Ovary (tissue), 3 donors: ENCODE measurements around the gene TAX1BP3.

Experiments used
- EP300 ChIP-seq: sonication (generic); formaldehyde crosslinking; IDR thresholded peaks from one replicate; pipeline ENCODE4 v1.6.1; 2017; ENCODE audit warnings: antibody characterized with exemption
- POLR2A ChIP-seq: fragments of 450-650 bp; IDR thresholded peaks from one replicate; pipeline ENCODE4 v1.6.1; 2017; ENCODE audit warnings: antibody characterized with exemption, mild to moderate bottlenecking, moderate library complexity
- TF ChIP-seq, protein P1 (sequence below), 3 donors: fragments of 450-650 bp in 2 of 3; fragments of 200-600 bp in 1 of 3; IDR thresholded peaks; one replicate each; pipeline versions ENCODE4 v1.5.1 to v1.8.0; 2016 to 2022; ENCODE audit warnings: antibody characterized with exemption in 3 of 3, mild to moderate bottlenecking in 1 of 3
- donor health status: DM: no; HTN: no; CAD: no.

DNA sequence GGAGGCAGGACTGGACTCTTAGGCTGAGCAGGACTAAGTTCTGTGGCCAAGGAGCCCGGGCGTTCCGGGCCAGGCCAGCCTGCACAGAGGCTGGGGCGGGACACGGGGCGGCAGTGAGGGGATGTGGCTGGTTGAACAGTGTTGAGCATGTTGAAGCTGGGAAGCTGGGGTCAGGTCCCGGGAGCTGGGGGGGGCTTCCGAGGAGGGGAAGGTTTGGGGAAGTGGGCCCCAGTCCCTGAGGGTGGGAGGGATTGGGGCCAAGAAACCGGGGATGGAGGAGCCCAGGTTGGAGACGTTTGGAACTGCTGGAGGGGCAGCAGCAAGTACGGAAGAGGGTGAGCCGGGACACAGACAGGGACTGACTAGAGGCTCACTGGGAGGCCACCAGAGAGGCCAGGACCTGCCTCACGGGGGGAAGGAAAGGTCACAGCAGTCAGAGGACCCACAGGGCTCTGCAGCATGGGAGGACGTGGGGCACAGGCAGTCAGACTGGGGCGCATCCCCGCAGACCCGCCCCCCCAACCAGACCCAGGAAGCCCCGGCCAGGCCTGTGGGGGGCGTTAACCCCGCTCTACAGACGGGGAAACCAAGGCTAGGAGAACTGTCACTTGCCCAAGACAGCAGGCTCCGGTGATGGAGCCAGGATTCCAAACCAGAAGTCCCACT, 9.5 kb downstream of the TAX1BP3 start:
- TF ChIP-seq EP300: no peak
- TF ChIP-seq, protein P1, sequence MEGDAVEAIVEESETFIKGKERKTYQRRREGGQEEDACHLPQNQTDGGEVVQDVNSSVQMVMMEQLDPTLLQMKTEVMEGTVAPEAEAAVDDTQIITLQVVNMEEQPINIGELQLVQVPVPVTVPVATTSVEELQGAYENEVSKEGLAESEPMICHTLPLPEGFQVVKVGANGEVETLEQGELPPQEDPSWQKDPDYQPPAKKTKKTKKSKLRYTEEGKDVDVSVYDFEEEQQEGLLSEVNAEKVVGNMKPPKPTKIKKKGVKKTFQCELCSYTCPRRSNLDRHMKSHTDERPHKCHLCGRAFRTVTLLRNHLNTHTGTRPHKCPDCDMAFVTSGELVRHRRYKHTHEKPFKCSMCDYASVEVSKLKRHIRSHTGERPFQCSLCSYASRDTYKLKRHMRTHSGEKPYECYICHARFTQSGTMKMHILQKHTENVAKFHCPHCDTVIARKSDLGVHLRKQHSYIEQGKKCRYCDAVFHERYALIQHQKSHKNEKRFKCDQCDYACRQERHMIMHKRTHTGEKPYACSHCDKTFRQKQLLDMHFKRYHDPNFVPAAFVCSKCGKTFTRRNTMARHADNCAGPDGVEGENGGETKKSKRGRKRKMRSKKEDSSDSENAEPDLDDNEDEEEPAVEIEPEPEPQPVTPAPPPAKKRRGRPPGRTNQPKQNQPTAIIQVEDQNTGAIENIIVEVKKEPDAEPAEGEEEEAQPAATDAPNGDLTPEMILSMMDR (IDR thresholded peaks at IDR 0.05): no peak
- no peak for TF ChIP-seq POLR2A
